Effector memory CD8-positive, alpha-beta T cell (primary cell): ENCODE data around the gene OR4K14.

Experiments
- ATAC-seq: fragments of 150-1000 bp; cut with Tn5 transposase; replicated peaks from 2 replicates; pipeline ENCODE4 v1.10.0; 2021; ENCODE audit warnings: mild to moderate bottlenecking, moderate library complexity
- DNase-seq, 3 experiments: peaks; one replicate each; pipeline ENCODE4 v3.0.0; 2021
- H3K27ac Mint-ChIP-seq, 2 donors: one replicate each; pipeline ENCODE4 v1.8.0; 2022; ENCODE audit warnings: mild to moderate bottlenecking in 2 of 2, mixed read lengths in 2 of 2, moderate library complexity in 2 of 2
- H3K27me3 Mint-ChIP-seq, 2 donors: one replicate each; pipeline ENCODE4 v1.8.0; 2022; ENCODE audit warnings: mixed read lengths in 2 of 2
- H3K36me3 Mint-ChIP-seq: one replicate; pipeline ENCODE4 v1.8.0; 2022; ENCODE audit warnings: mild to moderate bottlenecking, moderate library complexity, mixed read lengths; ENCODE audit not compliant: insufficient read depth
- H3K4me1 Mint-ChIP-seq, 2 donors: one replicate each; pipeline ENCODE4 v1.8.0; 2022; ENCODE audit warnings: low read depth in 2 of 2, mixed read lengths in 2 of 2
- H3K4me3 Mint-ChIP-seq, 2 donors: one replicate each; pipeline ENCODE4 v1.8.0; 2022; ENCODE audit warnings: mild to moderate bottlenecking in 2 of 2, mixed read lengths in 2 of 2, moderate library complexity in 2 of 2
- H3K9me3 Mint-ChIP-seq, 2 donors: one replicate each; pipeline ENCODE4 v1.8.0; 2022; ENCODE audit warnings: mixed read lengths in 2 of 2
- total RNA-seq, 9 experiments: gene quantifications; one replicate each; lab custom pipeline; 2026; lab: John Stamatoyannopoulos, UW

Gene OR4K14, protein sequence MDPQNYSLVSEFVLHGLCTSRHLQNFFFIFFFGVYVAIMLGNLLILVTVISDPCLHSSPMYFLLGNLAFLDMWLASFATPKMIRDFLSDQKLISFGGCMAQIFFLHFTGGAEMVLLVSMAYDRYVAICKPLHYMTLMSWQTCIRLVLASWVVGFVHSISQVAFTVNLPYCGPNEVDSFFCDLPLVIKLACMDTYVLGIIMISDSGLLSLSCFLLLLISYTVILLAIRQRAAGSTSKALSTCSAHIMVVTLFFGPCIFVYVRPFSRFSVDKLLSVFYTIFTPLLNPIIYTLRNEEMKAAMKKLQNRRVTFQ
- 0 reads per million in 9 experiments for total RNA-seq

DNA sequence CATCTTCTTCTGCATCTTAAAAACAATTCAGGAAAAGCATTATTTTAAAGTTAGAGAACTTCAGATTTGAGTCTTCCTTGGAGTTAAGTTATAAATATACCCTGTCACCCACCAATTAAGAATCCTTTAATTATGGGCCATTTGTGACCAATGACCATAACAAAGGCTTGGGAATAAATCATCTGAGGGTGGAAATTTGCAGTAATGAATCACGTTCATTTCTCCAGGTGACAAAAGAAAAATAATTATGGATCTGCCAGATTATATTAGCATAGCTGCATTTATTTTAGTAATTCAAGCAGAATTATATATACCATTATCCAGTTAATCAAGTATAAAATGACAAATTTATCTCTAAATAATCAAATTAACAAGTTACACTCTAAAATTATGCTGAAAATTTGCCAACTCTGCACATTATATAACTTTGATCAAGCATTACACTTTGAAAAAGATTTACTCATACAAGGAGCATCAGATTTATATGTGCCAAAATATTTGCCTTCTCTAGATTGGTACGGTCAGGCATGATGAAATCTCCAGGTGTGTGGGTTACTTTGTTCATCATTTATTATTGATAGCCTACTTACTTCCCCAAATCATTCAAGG is at the start of gene OR4K14:
OR4K14 (minus strand) TSS at position 51 of the 609 bp plus-strand sequence. CDS start 4,114 bp downstream, outside the sequence.
- Mint-ChIP-seq H3K4me1 (no peaks in the 10 kb centered on the region), H3K4me3 (no peak within 1 kb of the TSS), H3K36me3 (no peaks in the 10 kb centered on the region), H3K9me3 (peaks cover 0 to 3% of the 10 kb centered on the region in 2 donors), H3K27ac (no peak within 1 kb of the TSS), H3K27me3 (peaks cover 0 to 3% of the 10 kb centered on the region in 2 donors)
- DNase-seq (no peak), ATAC-seq (no peak)

DNA sequence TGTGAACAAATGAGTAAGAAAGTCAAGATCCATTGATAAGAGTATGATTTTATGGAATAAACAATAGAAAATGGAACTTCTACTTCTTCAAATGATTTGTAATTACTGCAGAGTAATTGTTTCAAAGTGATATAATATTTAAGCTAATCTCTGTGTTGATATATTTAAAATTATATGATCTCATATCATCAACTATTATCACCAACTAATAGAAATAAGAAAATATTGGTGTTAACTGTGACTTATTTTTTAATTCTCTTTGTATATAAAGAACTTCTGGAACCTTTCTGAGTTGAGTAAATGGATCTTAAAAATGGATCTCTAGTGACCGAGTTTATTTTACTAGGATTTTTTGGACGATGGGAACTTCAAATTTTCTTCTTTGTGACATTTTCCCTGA is 40.6 kb upstream of the OR4K14 start, which contains the start of gene OR4L1:
OR4L1 (plus strand) TSS at position 301 of the 400 bp plus-strand sequence; CDS start at position 301, 0 bp downstream.
- ATAC-seq (no peak), DNase-seq (no peak)
- no peaks in the 10 kb centered on the region for H3K4me1 Mint-ChIP-seq
- no peak within 1 kb of the TSS for H3K4me3 Mint-ChIP-seq
- no peak within 1 kb of the TSS for H3K27ac Mint-ChIP-seq
- H3K36me3 Mint-ChIP-seq = no peaks in the 10 kb centered on the region
- peaks cover 0 to 2% of the 10 kb centered on the region in 2 donors for H3K9me3 Mint-ChIP-seq
- H3K27me3 Mint-ChIP-seq = peaks cover 7 to 20% of the 10 kb centered on the region in 2 donors

DNA sequence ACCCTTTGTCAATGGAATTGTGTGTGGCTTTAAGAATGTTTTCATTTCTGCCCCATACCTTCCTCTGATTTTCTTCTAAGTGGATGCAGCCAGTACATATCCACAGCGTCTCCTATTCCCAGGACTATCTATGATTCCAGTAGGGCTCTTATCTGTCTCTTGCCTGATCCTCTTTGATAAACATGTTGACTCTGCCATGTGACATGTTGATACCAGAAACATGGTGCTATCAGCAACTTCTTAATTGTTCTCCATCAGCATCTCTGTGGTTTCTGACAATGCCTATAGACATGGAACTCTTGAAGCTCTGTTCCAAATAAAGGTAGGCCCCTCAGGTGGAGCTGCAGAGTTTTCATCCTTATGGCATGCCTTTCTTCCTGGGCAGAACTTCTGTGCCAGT is 29.1 kb upstream of the OR4K14 start:
- H3K36me3 Mint-ChIP-seq = no peaks in the 10 kb centered on the region
- ATAC-seq (no peak), DNase-seq (no peak)
- no peaks in the 10 kb centered on the region for H3K4me1 Mint-ChIP-seq
- H3K9me3 Mint-ChIP-seq = no peaks in the 10 kb centered on the region
- H3K27ac Mint-ChIP-seq = no peak overlapping the region
- no peak overlapping the region for H3K4me3 Mint-ChIP-seq
- peaks cover 33 to 39% of the 10 kb centered on the region in 2 donors for H3K27me3 Mint-ChIP-seq

DNA sequence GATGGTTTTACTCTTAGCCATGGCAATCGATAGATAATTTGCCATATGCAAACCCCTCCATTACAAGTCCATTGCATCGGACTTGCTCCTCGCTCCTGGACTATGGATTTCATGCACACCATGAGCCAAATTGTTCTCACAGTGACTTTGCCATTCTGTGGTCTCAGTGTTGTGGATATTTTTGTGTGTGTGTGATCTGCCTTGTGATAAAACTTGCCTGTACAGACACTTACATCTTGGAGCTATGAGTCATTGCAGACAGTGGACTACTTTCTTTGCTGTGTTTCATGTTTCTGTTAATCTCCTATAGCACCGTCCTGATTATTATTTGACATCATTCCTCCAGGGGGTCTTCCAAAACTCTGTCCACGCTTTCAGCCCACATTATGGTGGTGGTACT is 25.1 kb upstream of the OR4K14 start:
- Mint-ChIP-seq H3K36me3 (no peaks in the 10 kb centered on the region), H3K27ac (no peak overlapping the region), H3K4me3 (no peak overlapping the region), H3K27me3 (peaks cover 27 to 28% of the 10 kb centered on the region in 2 donors), H3K4me1 (no peaks in the 10 kb centered on the region), H3K9me3 (no peaks in the 10 kb centered on the region)
- no peak for ATAC-seq
- DNase-seq = no peak

DNA sequence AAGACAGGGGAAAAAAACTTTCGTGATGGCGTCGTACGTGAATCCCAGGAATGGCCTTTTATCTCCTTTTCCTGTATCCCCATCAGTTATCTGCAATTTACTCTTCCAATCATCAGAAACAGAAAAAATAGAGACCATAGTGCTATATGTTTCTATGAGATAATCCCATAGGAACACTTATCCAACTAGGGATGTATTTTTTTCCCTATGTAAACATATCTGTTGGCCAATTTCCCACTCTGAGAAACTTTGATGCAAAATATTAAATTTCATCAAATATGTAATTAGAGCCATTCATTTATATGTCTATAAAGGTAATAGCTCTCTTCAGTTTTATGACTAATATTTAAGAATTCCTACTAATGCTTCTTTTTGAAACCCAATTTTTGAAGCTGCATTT is 16.8 kb upstream of the OR4K14 start, which contains the start of gene OR4K13:
OR4K13 (minus strand) TSS at position 101 of the 400 bp plus-strand sequence. CDS start 1,280 bp downstream, outside the sequence.
- no peaks in the 10 kb centered on the region for H3K4me1 Mint-ChIP-seq
- peaks cover 0 to 2% of the 10 kb centered on the region in 2 donors for H3K9me3 Mint-ChIP-seq
- DNase-seq (no peak), ATAC-seq (no peak)
- no peak within 1 kb of the TSS for H3K4me3 Mint-ChIP-seq
- H3K36me3 Mint-ChIP-seq = no peaks in the 10 kb centered on the region
- H3K27ac Mint-ChIP-seq = no peak within 1 kb of the TSS
- H3K27me3 Mint-ChIP-seq = no peaks in the 10 kb centered on the region

DNA sequence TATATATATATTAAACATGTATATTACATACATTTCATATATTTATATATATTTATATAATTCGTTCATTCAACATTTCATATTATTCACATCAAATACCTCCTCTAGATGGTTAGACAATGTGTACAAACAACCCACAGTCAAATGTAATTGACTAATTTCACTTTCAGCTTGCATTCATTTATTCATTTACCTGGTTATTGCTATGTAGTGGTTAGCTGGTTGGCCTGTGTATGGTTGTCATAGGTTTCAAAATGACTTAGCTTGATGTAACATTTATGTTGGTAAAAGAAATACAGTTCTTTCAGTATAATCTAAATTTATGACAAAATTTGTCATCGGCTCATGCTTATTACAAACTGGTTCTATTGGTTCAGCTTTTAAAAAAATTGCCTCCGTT is 16.3 kb upstream of the OR4K14 start:
- no peak overlapping the region for H3K4me3 Mint-ChIP-seq
- peaks cover 0 to 2% of the 10 kb centered on the region in 2 donors for H3K9me3 Mint-ChIP-seq
- H3K4me1 Mint-ChIP-seq = no peaks in the 10 kb centered on the region
- H3K36me3 Mint-ChIP-seq = no peaks in the 10 kb centered on the region
- no peak overlapping the region for H3K27ac Mint-ChIP-seq
- no peaks in the 10 kb centered on the region for H3K27me3 Mint-ChIP-seq
- DNase-seq = no peak
- no peak for ATAC-seq

DNA sequence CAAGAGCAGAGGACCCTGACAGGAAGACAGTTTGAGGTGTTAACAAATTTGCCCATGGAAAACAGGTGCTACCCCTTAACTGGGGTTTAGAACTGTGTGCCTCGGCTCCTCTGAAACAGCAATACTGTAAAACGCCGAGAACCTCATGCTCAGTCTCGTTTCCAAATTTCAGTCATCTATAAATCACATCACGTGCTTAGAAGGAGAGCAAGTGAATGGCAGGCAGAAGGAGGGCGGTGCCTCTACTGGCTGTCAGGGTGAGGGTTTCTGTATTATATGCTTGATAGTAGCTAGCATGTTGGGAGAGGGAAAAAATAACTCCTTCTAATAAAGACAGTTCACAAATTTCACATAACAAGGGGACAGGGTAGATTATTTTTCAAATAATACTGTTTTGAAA is 12.0 kb upstream of the OR4K14 start:
- Mint-ChIP-seq H3K4me1 (no peaks in the 10 kb centered on the region), H3K27ac (no peak overlapping the region), H3K9me3 (no peaks in the 10 kb centered on the region), H3K27me3 (peaks cover 0 to 7% of the 10 kb centered on the region in 2 donors), H3K4me3 (no peak overlapping the region), H3K36me3 (no peaks in the 10 kb centered on the region)
- ATAC-seq = no peak
- no peak for DNase-seq

DNA sequence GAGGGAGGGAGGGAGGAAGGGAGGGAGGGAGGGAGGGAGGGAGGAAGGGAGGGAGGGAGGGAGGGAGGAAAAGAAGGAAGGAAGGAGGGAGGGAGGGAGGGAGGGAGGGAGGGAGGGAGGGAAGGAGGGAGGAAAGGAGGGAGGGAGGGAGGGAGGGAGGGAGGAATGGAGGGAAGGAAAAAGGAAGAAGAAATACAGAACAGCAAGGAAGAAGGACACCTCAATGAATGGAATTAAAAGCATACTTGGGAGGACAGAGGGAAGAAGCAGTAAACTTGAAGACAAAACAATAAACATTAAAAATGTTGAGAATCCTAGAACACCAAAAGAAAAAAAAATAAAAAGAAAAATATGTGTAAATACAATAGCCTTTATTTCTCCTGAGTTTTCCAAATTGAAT is 11.0 kb downstream of the OR4K14 start:
- H3K27me3 Mint-ChIP-seq = no peaks in the 10 kb centered on the region
- ATAC-seq (no peak), DNase-seq (no peak)
- H3K36me3 Mint-ChIP-seq = no peaks in the 10 kb centered on the region
- H3K4me3 Mint-ChIP-seq = no peak overlapping the region
- H3K27ac Mint-ChIP-seq = no peak overlapping the region
- no peaks in the 10 kb centered on the region for H3K4me1 Mint-ChIP-seq
- peaks cover 5 to 14% of the 10 kb centered on the region in 2 donors for H3K9me3 Mint-ChIP-seq

DNA sequence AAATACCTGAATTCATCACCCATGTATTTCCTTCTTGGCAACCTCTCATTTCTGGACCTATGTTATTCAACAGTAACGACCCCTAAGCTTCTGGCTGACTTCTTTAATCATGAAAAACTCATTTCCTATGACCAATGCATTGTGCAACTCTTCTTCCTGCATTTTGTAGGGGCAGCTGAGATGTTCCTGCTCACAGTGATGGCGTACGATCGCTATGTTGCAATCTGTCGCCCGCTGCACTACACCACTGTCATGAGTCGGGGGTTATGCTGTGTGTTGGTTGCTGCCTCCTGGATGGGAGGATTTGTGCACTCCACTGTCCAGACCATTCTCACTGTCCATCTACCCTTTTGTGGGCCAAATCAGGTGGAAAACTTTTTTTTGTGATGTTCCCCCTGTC is 16.8 kb downstream of the OR4K14 start:
- H3K9me3 Mint-ChIP-seq = peaks cover 0 to 3% of the 10 kb centered on the region in 2 donors
- ATAC-seq (no peak), DNase-seq (no peak)
- H3K27me3 Mint-ChIP-seq = no peaks in the 10 kb centered on the region
- no peaks in the 10 kb centered on the region for H3K36me3 Mint-ChIP-seq
- H3K27ac Mint-ChIP-seq = no peak overlapping the region
- no peaks in the 10 kb centered on the region for H3K4me1 Mint-ChIP-seq
- no peak overlapping the region for H3K4me3 Mint-ChIP-seq

DNA sequence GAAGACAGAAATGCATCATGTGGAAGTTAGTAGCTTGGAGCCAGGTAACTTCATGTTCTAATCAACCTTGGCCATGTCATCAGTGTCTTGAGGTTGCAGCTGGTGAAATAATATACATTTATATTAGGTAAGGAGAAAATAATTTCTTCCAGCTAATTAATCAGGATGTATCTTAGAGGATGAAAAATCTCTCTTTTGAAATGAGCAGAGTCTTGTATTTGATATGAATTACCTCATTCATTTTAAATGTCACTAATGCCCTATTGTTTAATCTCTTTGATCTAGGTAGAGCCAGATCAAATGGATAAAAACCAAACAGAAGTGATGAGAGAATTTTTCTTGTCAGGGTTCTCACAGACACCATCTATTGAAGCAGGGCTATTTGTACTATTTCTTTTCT is 17.2 kb downstream of the OR4K14 start, which contains the start of gene OR4Q2:
OR4Q2 (plus strand) TSS at position 301 of the 400 bp plus-strand sequence.
- Mint-ChIP-seq H3K27ac (no peak within 1 kb of the TSS), H3K9me3 (peaks cover 0 to 3% of the 10 kb centered on the region in 2 donors), H3K4me1 (no peaks in the 10 kb centered on the region), H3K4me3 (no peak within 1 kb of the TSS), H3K36me3 (no peaks in the 10 kb centered on the region), H3K27me3 (no peaks in the 10 kb centered on the region)
- no peak for ATAC-seq
- no peak for DNase-seq

DNA sequence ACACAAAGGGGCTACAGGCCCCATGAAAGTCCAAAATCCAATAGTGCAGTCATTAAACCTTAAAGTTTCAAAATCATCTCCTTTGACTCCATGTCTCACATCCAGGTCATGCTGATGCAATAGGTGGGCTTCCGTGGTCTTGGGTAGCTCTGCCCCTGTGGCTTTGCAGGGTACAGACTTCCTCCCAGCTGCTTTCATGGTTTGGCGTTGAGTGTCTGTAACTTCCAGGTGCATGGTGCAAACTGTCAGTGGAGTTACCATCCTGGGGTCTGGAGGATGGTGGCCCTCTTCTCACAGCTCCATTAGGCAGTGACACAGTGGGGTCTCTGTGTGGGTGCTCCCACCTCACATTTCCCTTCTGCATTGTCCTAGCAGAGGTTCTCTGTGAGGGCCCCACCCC is 25.7 kb downstream of the OR4K14 start:
- Mint-ChIP-seq H3K36me3 (peaks cover 3% of the 10 kb centered on the region), H3K4me1 (no peaks in the 10 kb centered on the region)
- no peak for ATAC-seq

DNA sequence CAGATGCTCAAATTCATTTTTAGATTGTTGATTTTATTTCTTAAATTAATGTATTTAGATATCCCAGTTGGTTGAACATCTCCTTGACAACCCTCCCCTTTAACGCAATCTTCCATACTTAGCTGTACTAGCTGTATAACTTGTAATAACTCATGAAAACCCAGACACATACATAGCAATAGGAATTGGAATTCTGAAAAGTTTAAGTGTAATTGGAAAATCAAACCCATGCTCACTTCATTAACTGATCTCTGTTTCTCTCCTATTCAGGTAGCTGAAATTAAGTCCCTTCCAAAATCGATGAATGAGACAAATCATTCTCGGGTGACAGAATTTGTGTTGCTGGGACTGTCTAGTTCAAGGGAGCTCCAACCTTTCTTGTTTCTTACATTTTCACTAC is 43.8 kb downstream of the OR4K14 start, which contains the start of gene OR4K15:
OR4K15 (plus strand) TSS at position 301 of the 400 bp plus-strand sequence; CDS start at position 301, 0 bp downstream.
- H3K9me3 Mint-ChIP-seq = peaks cover 6 to 10% of the 10 kb centered on the region in 2 donors
- no peaks in the 10 kb centered on the region for H3K36me3 Mint-ChIP-seq
- no peaks in the 10 kb centered on the region for H3K27me3 Mint-ChIP-seq
- ATAC-seq = no peak
- peak within 1 kb of the TSS; percentile 57 to 80 for H3K27ac Mint-ChIP-seq
- H3K4me1 Mint-ChIP-seq = peaks cover 18 to 21% of the 10 kb centered on the region in 2 donors
- no peak for DNase-seq
- peak within 1 kb of the TSS in 1 of 2 donors; percentile 44 for H3K4me3 Mint-ChIP-seq

More for the DNA sequence above, 25.7 kb downstream of the OR4K14 start:
- Mint-ChIP-seq H3K4me3 (no peak overlapping the region), H3K27me3 (no peaks in the 10 kb centered on the region), H3K27ac (no peak overlapping the region), H3K9me3 (peaks cover 2 to 6% of the 10 kb centered on the region in 2 donors)
- DNase-seq = no peak

DNA sequence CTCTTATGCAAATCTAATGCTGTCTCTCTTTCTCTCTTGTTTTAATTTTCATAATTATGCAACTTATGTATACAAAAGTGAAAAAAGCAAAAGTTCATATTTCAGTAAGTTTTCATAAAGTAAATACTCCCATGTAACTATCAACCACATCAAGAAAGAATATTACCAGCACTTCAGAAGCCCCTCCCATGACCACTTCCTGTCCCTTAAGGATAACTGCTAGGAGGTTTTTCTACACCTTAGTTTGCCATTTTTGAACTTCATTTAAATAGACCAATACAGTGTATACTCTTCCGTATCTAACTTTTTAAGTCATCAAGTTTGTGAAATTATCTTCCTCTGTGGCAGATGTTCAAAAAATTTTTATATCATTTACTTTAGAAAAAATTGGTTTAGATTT is 44.3 kb downstream of the OR4K14 start:
- H3K27ac Mint-ChIP-seq = peak overlapping the region; percentile 57 to 80
- peaks cover 18 to 21% of the 10 kb centered on the region in 2 donors for H3K4me1 Mint-ChIP-seq
- H3K9me3 Mint-ChIP-seq = peaks cover 6 to 10% of the 10 kb centered on the region in 2 donors
- ATAC-seq = peak; percentile 96
- H3K4me3 Mint-ChIP-seq = peak overlapping the region in 1 of 2 donors; percentile 44
- H3K36me3 Mint-ChIP-seq = no peaks in the 10 kb centered on the region
- no peaks in the 10 kb centered on the region for H3K27me3 Mint-ChIP-seq
- peak in 2 of 3 experiments; percentile 6 to 20 for DNase-seq
